Adrenal gland (tissue), 12 donors: ENCODE measurements around the gene UBAC1. TPM values are rescaled to one million over a fixed set of nuclear protein-coding genes. Genes with fewer than 3 reads are reported as not detected.
A peak's percentile ranks its signal among the peaks of the same experiment; 100 is the strongest.
"Not testable (repeated sequence)": the region's sequence is repeated elsewhere in the genome, so short reads cannot be mapped to it uniquely, and the experiment has no call there.

ENCODE experiments used
- DNase-seq, 7 donors: peaks; one replicate each; pipeline ENCODE4 v3.0.0-alpha.2; 2019 to 2020
- H3K27ac ChIP-seq, 5 donors: fragments of 200-600 bp; sonication (generic) in 4 of 5; 1 replicate in 3 of 5; 2 replicates in 2 of 5; pipeline versions ENCODE4 v1.5.1 to v1.8.0; 2016 to 2020; ENCODE audit warnings: mild to moderate bottlenecking in 1 of 5
- H3K27me3 ChIP-seq: fragments of 200-600 bp; 2 replicates; pipeline ENCODE4 v1.8.0; 2021
- H3K36me3 ChIP-seq, 2 donors: fragments of 200-600 bp; replicated peaks in 1 of 2; 1 replicate in 1 of 2; 2 replicates in 1 of 2; pipeline versions ENCODE4 v1.5.1 to v1.8.0; 2018 to 2022
- H3K4me1 ChIP-seq, 2 donors: fragments of 200-600 bp; replicated peaks in 1 of 2; 1 replicate in 1 of 2; 2 replicates in 1 of 2; pipeline versions ENCODE4 v1.5.1 to v1.8.0; 2018 to 2021
- H3K4me3 ChIP-seq, 4 donors: fragments of 200-600 bp; sonication (generic) in 3 of 4; one replicate each; pipeline ENCODE4 v1.5.1; 2016 to 2018
- H3K9me3 ChIP-seq, 3 donors: fragments of 200-600 bp; sonication (generic) in 1 of 3; replicated peaks in 1 of 3; 1 replicate in 2 of 3; 2 replicates in 1 of 3; pipeline versions ENCODE4 v1.5.1 to v1.8.0; 2016 to 2021
- POLR2A ChIP-seq, 2 donors: fragments of 450-650 bp; IDR thresholded peaks; one replicate each; pipeline ENCODE4 v1.6.1; 2017; ENCODE audit warnings: antibody characterized with exemption in 2 of 2, mild to moderate bottlenecking in 2 of 2, moderate library complexity in 1 of 2
- WGBS, 4 donors: extraction: QIAGEN DNeasy Blood & Tissue Kit in 2 of 4; methylation state at CpG; one replicate each; pipeline versions ENCODE4 v1.1.5 to v1.1.7; 2013 to 2017; 5-methylcytosine and 5-hydroxymethylcytosine counted together
- intact Hi-C, 2 donors: fragments of 100-400 bp; cut with DNase I; formaldehyde crosslinking; loops; one replicate each; pipeline versions ENCODE4 v1.14.1 to v1.15.0; 2022 to 2023
- polyA plus RNA-seq, 3 donors: library from polyadenylated mRNA; stranded (reverse); fragments of 200-250 nt in 2 of 3; fragments of 350-450 nt in 1 of 3; fragmentation: Illumina TruSeq in 1 of 3; extraction: RNeasy Lipid Tissue Mini Kit (QIAGEN cat#74804) in 1 of 3; gene quantifications; one replicate each; pipeline ENCODE4 v1.2.3, GENCODE V29; 2013 to 2014
- total RNA-seq, 9 donors: library from RNA; depleted of rRNA in 4 of 9; stranded (reverse); fragments of >200 nt in 4 of 9; fragments of 120-200 nt in 1 of 9; fragmentation: NEBNext Ultra II Directional in 1 of 9; extraction: Animal tissue kit (Norgen Biotek cat#: 25700) in 1 of 9; gene quantifications; one replicate each; pipeline versions ENCODE4 v1.1.0 to v1.2.4, GENCODE V29; 2013 to 2023
- TF ChIP-seq, protein P1 (sequence below), 6 experiments: fragments of 450-650 bp in 4 of 6; fragments of 200-600 bp in 2 of 6; sonication (generic) in 1 of 6; IDR thresholded peaks; 1 replicate in 5 of 6; 2 replicates in 1 of 6; pipeline versions ENCODE4 v1.5.1 to v1.8.0; 2016 to 2021; ENCODE audit warnings: antibody characterized with exemption in 6 of 6, mild to moderate bottlenecking in 2 of 6, moderate library complexity in 1 of 6
- donor health status: healthy with polysubstance abuse.
- donor health status: Bipolar disorder and iron deficiency.
- donor health status: DM: yes; HTN: yes; CAD: no.
- donor health status: DM: no; HTN: no; CAD: no.
- donor health status: DM: no; HTN: no; CAD: no.
- donor health status: DM: yes; HTN: yes; CAD: no.

The UBAC1 gene
- total and polyA plus RNA-seq, 12 donors, result 20.2 to 63.3 (median 37.9) TPM

DNA sequence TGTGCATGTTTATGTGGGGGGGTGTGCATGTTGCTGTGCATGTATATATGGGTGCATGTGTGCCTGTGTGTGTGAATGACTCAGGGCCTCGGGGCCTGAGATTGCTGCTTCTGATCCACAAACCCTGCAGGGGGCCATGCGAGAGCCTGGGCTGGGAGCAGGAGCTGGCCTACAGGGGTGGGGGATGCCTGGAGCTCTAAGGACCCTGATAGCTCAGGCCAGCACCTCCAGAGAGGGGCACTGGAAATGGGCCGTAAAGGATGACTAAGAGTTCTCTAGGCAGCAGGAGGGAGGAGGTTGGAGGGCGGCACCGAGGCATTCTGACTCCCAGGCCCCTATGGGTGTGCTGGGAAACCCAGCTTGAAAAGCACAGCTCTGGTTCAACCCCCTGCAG, 6.9 kb upstream of the UBAC1 start:
- WGBS, 4 donors, result 40 to 43% (median 42%) methylated on average over 4 to 5 of the region's 5 CpGs
- TF ChIP-seq POLR2A (IDR thresholded peaks at IDR 0.05), result no peak
- TF ChIP-seq, protein P1, sequence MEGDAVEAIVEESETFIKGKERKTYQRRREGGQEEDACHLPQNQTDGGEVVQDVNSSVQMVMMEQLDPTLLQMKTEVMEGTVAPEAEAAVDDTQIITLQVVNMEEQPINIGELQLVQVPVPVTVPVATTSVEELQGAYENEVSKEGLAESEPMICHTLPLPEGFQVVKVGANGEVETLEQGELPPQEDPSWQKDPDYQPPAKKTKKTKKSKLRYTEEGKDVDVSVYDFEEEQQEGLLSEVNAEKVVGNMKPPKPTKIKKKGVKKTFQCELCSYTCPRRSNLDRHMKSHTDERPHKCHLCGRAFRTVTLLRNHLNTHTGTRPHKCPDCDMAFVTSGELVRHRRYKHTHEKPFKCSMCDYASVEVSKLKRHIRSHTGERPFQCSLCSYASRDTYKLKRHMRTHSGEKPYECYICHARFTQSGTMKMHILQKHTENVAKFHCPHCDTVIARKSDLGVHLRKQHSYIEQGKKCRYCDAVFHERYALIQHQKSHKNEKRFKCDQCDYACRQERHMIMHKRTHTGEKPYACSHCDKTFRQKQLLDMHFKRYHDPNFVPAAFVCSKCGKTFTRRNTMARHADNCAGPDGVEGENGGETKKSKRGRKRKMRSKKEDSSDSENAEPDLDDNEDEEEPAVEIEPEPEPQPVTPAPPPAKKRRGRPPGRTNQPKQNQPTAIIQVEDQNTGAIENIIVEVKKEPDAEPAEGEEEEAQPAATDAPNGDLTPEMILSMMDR (IDR thresholded peaks at IDR 0.05), result no peak
- H3K9me3 ChIP-seq, result no peaks in the 10 kb centered on the region
- peaks cover 0 to 31% of the 10 kb centered on the region in 2 donors for H3K4me1 ChIP-seq
- no peak for DNase-seq
- no peak overlapping the region for H3K4me3 ChIP-seq
- intact Hi-C loops, result loop anchor here in 1 of 2 donors (10.0 kb wide), 1 partner anchor 263 kb away; the partner anchor contains the start of gene KCNT1
- no peaks in the 10 kb centered on the region for H3K27me3 ChIP-seq
- peak overlapping the region in 2 of 5 donors; percentile 77 to 87 for H3K27ac ChIP-seq
- H3K36me3 ChIP-seq, result no peaks in the 10 kb centered on the region

DNA sequence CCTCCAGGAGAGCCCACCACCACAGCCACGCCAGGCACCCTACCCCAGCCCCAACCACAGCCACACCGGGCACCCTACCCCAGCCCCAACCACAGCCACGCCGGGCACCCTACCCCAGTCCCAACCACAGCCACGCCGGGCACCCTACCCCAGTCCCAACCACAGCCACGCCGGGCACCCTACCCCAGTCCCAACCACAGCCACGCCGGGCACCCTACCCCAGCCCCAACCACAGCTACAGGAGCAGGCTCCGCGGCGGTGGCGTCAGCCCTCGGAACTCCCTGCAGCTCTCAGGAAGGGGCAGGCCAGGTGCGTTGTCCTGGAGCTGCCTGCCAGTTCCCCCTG, 5.7 kb upstream of the UBAC1 start:
- intact Hi-C loops, result loop anchor here in 1 of 2 donors (2.0 to 10.0 kb wide), 2 partner anchors 156 to 262 kb away; partner anchors contain the start of gene KCNT1
- not testable (repeated sequence) for H3K27ac ChIP-seq, H3K36me3 ChIP-seq, H3K9me3 ChIP-seq, H3K4me3 ChIP-seq, DNase-seq, H3K27me3 ChIP-seq
- whole genome bisulfite sequencing, 4 donors, result 61 to 83% (median 68%) methylated on average over 2 to 16 of the region's 16 CpGs
- H3K4me1 ChIP-seq, result peaks cover 0 to 31% of the 10 kb centered on the region in 2 donors

DNA sequence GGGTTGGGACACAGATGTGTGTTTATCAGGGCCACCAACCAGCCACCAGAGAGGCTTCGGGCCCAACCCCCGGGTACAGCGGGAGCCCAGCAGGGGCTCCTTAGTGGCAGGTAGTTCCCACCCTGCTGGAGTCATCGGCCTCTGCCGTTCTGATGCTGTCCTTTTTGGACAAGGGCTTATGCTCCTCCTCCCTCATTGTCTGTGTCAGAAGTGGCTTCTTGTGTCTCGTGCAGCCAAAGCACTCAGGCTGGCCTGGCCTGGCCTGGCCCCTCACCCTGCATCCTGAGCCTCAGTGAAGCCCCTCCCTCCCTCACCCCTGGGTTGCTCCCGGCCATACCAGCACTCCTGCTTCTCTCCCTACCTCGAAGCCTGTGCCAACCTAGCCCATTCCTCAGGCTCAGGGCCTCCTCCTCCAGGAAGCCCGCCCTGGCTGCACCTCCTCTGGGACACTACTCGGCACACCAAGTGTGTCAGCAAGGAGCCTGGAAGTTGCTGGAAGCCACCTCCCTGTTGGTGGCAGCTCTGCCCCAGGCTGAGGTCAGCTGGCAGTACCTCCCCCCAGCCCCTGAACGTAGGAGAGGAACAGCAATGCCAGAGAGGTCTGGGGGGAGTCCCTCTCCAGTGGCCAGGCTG, 4.1 kb upstream of the UBAC1 start:
- intact Hi-C loops, result loop anchor here (2.0 to 10.0 kb wide), 2 partner anchors 158 to 260 kb away; partner anchors contain the start of gene KCNT1 (in 1 of the 2)

DNA sequence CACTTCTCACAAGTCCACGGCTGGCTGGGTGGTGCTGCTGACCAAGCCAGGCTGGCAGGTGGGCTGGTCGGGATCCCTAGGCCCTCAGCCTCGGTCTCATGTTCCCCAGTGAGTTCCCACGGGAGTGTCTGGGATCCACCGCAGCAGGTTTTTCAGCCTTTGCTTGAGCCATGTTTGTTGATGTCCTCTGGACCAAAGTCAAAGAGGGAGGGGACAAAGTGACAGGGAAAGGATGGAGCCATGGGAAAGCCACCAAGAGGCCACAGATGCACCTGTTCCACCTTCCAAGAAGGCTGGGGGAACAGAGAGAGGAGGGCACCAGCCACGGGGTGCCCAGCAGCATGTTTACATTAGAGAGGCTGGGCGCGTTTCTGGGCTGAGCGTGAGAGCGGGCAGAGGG, 2.8 kb upstream of the UBAC1 start:
- Histone ChIP-seq H3K9me3 (no peaks in the 10 kb centered on the region), H3K27ac (no peak overlapping the region), H3K4me1 (peaks cover 6 to 32% of the 10 kb centered on the region in 2 donors), H3K27me3 (no peaks in the 10 kb centered on the region), H3K4me3 (no peak overlapping the region), H3K36me3 (no peaks in the 10 kb centered on the region)
- TF ChIP-seq, protein P1 (IDR thresholded peaks at IDR 0.05), result no peak
- TF ChIP-seq POLR2A (IDR thresholded peaks at IDR 0.05), result no peak
- intact Hi-C loops, result loop anchor here (2.0 to 10.0 kb wide), 2 partner anchors 159 to 259 kb away; partner anchors contain the start of gene KCNT1 (in 1 of the 2)
- WGBS, 4 donors, result 73 to 90% (median 80%) methylated on average over 10 of the region's 10 CpGs
- no peak for DNase-seq

More for the DNA sequence above, 4.1 kb upstream of the UBAC1 start:
- H3K4me3 ChIP-seq, result no peak overlapping the region
- 68 to 76% (median 69%) methylated on average over 7 to 11 of the region's 11 CpGs for WGBS, 4 donors
- no peaks in the 10 kb centered on the region for H3K9me3 ChIP-seq
- DNase-seq, result no peak
- no peak overlapping the region for H3K27ac ChIP-seq
- H3K36me3 ChIP-seq, result no peaks in the 10 kb centered on the region
- H3K4me1 ChIP-seq, result peaks cover 1 to 32% of the 10 kb centered on the region in 2 donors
- H3K27me3 ChIP-seq, result no peaks in the 10 kb centered on the region
- TF ChIP-seq, protein P1 (IDR thresholded peaks at IDR 0.05), result no peak
- TF ChIP-seq POLR2A (IDR thresholded peaks at IDR 0.05), result no peak
